H1 (cell line): ENCODE measurements around the gene DDX41. TPM values are rescaled to one million over a fixed set of nuclear protein-coding genes. Genes with fewer than 3 reads are reported as not detected.

ENCODE experiments used
- CTCF ChIA-PET: fragments of 300-600 bp; sonication (Branson Sonifier 250); formaldehyde crosslinking; loops from one replicate; lab custom pipeline; 2021; ENCODE audit not compliant: partially characterized antibody; lab: Charles Lee
- POLR2A ChIA-PET: fragments of 300-600 bp; sonication (Branson Sonifier 250); formaldehyde crosslinking; loops from one replicate; lab custom pipeline; 2021; ENCODE audit warnings: inconsistent platforms; ENCODE audit not compliant: partially characterized antibody; lab: Charles Lee
- DNase-seq, 2 experiments: peaks; one replicate each; pipeline versions ENCODE4 v3.0.0 to v3.0.0-alpha.2; 2010 to 2022; ENCODE audit warnings: low spot score in 2 of 2, low read depth in 1 of 2, mixed read lengths in 1 of 2
- FAIRE-seq: peaks from 2 replicates; lab custom pipeline; 2011; peaks lifted over from hg19 to GRCh38; lab: Jason Lieb, UNC
- H2AFZ ChIP-seq: 2 replicates; pipeline ENCODE4 v1.8.1; 2012; ENCODE audit warnings: low read length, inconsistent platforms
- H2AK5ac ChIP-seq: 2 replicates; pipeline ENCODE4 v1.6.1; 2013; ENCODE audit warnings: low read depth, low read length
- H2BK120ac ChIP-seq: replicated peaks from 2 replicates; pipeline ENCODE3; 2013; ENCODE audit warnings: low read depth, low read length, inconsistent platforms
- H2BK12ac ChIP-seq: 2 replicates; pipeline ENCODE4 v1.6.1; 2013; ENCODE audit warnings: low read depth, low read length
- H2BK15ac ChIP-seq: 2 replicates; pipeline ENCODE4 v1.6.1; 2013; ENCODE audit warnings: low read length
- H2BK20ac ChIP-seq: 2 replicates; pipeline ENCODE4 v1.6.1; 2013; ENCODE audit warnings: low read length
- H2BK5ac ChIP-seq: 2 replicates; pipeline ENCODE4 v1.6.1; 2013; ENCODE audit warnings: low read depth, low read length
- H3K14ac ChIP-seq: 2 replicates; pipeline ENCODE4 v1.6.1; 2013; ENCODE audit warnings: inconsistent platforms; ENCODE audit not compliant: insufficient read length
- H3K18ac ChIP-seq: 2 replicates; pipeline ENCODE4 v1.6.1; 2013; ENCODE audit warnings: low read length; ENCODE audit errors: extremely low read depth
- H3K23ac ChIP-seq: 2 replicates; pipeline ENCODE4 v1.6.1; 2013; ENCODE audit warnings: inconsistent platforms; ENCODE audit not compliant: insufficient read length
- H3K23me2 ChIP-seq: 2 replicates; pipeline ENCODE4 v1.6.1; 2013; ENCODE audit warnings: low read depth, low read length
- H3K27ac ChIP-seq: 2 replicates; pipeline ENCODE4 v1.6.1; 2011; ENCODE audit warnings: low read depth, low read length, inconsistent platforms
- H3K27me3 ChIP-seq, 4 experiments: replicated peaks in 1 of 4; 1 replicate in 1 of 4; 2 replicates in 3 of 4; pipeline versions ENCODE4 v1.6.1 to v1.8.1; 2011 to 2013; ENCODE audit warnings: low read length in 3 of 4, mild to moderate bottlenecking in 3 of 4, inconsistent platforms in 2 of 4, mixed read lengths in 2 of 4, moderate library complexity in 1 of 4; ENCODE audit not compliant: control insufficient read depth in 3 of 4, insufficient read depth in 3 of 4; ENCODE audit errors: extremely low read depth in 1 of 4
- H3K36me3 ChIP-seq, 4 experiments: 2 replicates each; pipeline versions ENCODE4 v1.6.1 to v1.8.1; 2011 to 2013; ENCODE audit warnings: mild to moderate bottlenecking in 4 of 4, low read length in 3 of 4, moderate library complexity in 2 of 4, control low read depth in 1 of 4, inconsistent platforms in 1 of 4; ENCODE audit not compliant: insufficient read depth in 4 of 4, control insufficient read depth in 2 of 4
- H3K4ac ChIP-seq: replicated peaks from 2 replicates; pipeline ENCODE3; 2013; ENCODE audit warnings: low read length, low read depth, mixed read lengths, inconsistent platforms; ENCODE audit not compliant: insufficient read length
- H3K4me1 ChIP-seq, 4 experiments: replicated peaks in 1 of 4; 1 replicate in 1 of 4; 2 replicates in 3 of 4; pipeline versions ENCODE4 v1.6.1 to v1.8.1; 2011 to 2013; ENCODE audit warnings: low read length in 3 of 4, inconsistent platforms in 2 of 4, mixed read lengths in 1 of 4; ENCODE audit not compliant: insufficient read depth in 4 of 4, control insufficient read depth in 3 of 4
- H3K4me2 ChIP-seq, 2 experiments: 2 replicates each; pipeline versions ENCODE4 v1.6.1 to v1.8.1; 2011 to 2013; ENCODE audit warnings: low read depth in 2 of 2, low read length in 2 of 2, control low read depth in 1 of 2, inconsistent platforms in 1 of 2, mild to moderate bottlenecking in 1 of 2; ENCODE audit not compliant: insufficient read depth in 1 of 2
- H3K4me3 ChIP-seq, 4 experiments: fragments of 200-600, 300-600 bp in 1 of 4; sonication (generic), shearing (Covaris generic), sonication (Bioruptor Twin) in 1 of 4; 2 replicates each; pipeline versions ENCODE4 v1.5.1 to v1.8.1; 2011 to 2016; ENCODE audit warnings: low read length in 4 of 4, low read depth in 3 of 4, control low read depth in 2 of 4, inconsistent platforms in 2 of 4, mild to moderate bottlenecking in 2 of 4, mixed read lengths in 1 of 4, moderate library complexity in 1 of 4; ENCODE audit not compliant: insufficient read depth in 2 of 4; ENCODE audit errors: extremely low read depth in 1 of 4
- H3K56ac ChIP-seq: replicated peaks from 2 replicates; pipeline ENCODE3; 2013; ENCODE audit warnings: low read depth, mild to moderate bottlenecking, mixed read lengths, low read length, inconsistent platforms; ENCODE audit not compliant: insufficient read length
- H3K79me1 ChIP-seq: 2 replicates; pipeline ENCODE4 v1.6.1; 2013; ENCODE audit warnings: low read depth, low read length, control low read depth
- H3K79me2 ChIP-seq, 2 experiments: 2 replicates each; pipeline versions ENCODE4 v1.6.1 to v1.8.1; 2012 to 2013; ENCODE audit warnings: low read length in 2 of 2, mild to moderate bottlenecking in 2 of 2, inconsistent platforms in 1 of 2; ENCODE audit not compliant: insufficient read depth in 2 of 2, control insufficient read depth in 1 of 2
- H3K9ac ChIP-seq, 4 experiments: replicated peaks in 1 of 4; 1 replicate in 1 of 4; 2 replicates in 3 of 4; pipeline versions ENCODE4 v1.6.1 to v1.8.1; 2011 to 2013; ENCODE audit warnings: low read depth in 3 of 4, low read length in 3 of 4, control low read depth in 2 of 4, mild to moderate bottlenecking in 2 of 4, moderate library complexity in 2 of 4, inconsistent platforms in 1 of 4; ENCODE audit errors: extremely low read depth in 1 of 4
- H3K9me3 ChIP-seq, 2 experiments: 2 replicates each; pipeline versions ENCODE4 v1.6.1 to v1.8.1; 2012 to 2013; ENCODE audit warnings: mild to moderate bottlenecking in 2 of 2, moderate library complexity in 2 of 2, control low read depth in 1 of 2, inconsistent platforms in 1 of 2, low read depth in 1 of 2, low read length in 1 of 2, mixed read lengths in 1 of 2; ENCODE audit not compliant: insufficient read depth in 2 of 2
- H4K20me1 ChIP-seq, 2 experiments: replicated peaks in 1 of 2; 2 replicates each; pipeline versions ENCODE3 to v1.8.1; 2011 to 2013; ENCODE audit warnings: inconsistent platforms in 2 of 2, low read length in 2 of 2, mild to moderate bottlenecking in 1 of 2; ENCODE audit not compliant: insufficient read depth in 2 of 2, control insufficient read depth in 1 of 2
- H4K5ac ChIP-seq: 2 replicates; pipeline ENCODE4 v1.6.1; 2013; ENCODE audit warnings: low read length, low read depth, mixed read lengths, inconsistent platforms; ENCODE audit not compliant: insufficient read length
- H4K8ac ChIP-seq: 2 replicates; pipeline ENCODE4 v1.8.0; 2013; ENCODE audit warnings: mild to moderate bottlenecking, moderate library complexity, low read length, inconsistent platforms; ENCODE audit not compliant: insufficient read depth; ENCODE audit errors: extremely low read depth
- H4K91ac ChIP-seq: replicated peaks from 2 replicates; pipeline ENCODE3; 2013; ENCODE audit warnings: low read length, mixed read lengths, inconsistent platforms; ENCODE audit not compliant: insufficient read length
- WGBS, 2 experiments: shearing (Covaris generic) in 1 of 2; methylation state at CpG; one replicate each; pipeline versions ENCODE4 v1.1.6 to v1.1.7; 2013 to 2015; ENCODE audit warnings: low lambda C conversion rate in 2 of 2, mixed read lengths in 2 of 2, inconsistent platforms in 1 of 2, low coverage in 1 of 2, missing lambda C conversion rate in 1 of 2; ENCODE audit not compliant: insufficient replicate concordance in 2 of 2, insufficient coverage in 1 of 2, insufficient read length in 1 of 2; ENCODE audit errors: extremely low coverage in 1 of 2, missing lambda C conversion rate in 1 of 2; 5-methylcytosine and 5-hydroxymethylcytosine counted together
- polyA plus RNA-seq, 7 experiments: library from polyadenylated mRNA; depleted of rRNA in 3 of 7; stranded (reverse) in 5 of 7; unstranded in 2 of 7; fragments of >200 nt in 5 of 7; fragments of 200-250 nt in 2 of 7; gene quantifications; 1 replicate in 5 of 7; 2 replicates in 1 of 7; 4 replicates in 1 of 7; pipeline versions ENCODE4 v1.2.1 to v1.2.3, GENCODE V29; 2011 to 2013; ENCODE audit warnings: missing spikeins in 2 of 7, mixed read lengths in 2 of 7
- total RNA-seq: library from RNA; stranded (reverse); fragmentation: NEBNext Ultra II Directional; extraction: Animal tissue kit (Norgen Biotek cat#: 25700); gene quantifications from 2 replicates; pipeline ENCODE4 v1.2.1, GENCODE V29; 2021

The DDX41 gene
- total and polyA plus RNA-seq, 2 of the 8 experiments (the other 6 are each of a cell fraction or from before 2014, with no cell fraction given): 102 to 135 TPM

DNA sequence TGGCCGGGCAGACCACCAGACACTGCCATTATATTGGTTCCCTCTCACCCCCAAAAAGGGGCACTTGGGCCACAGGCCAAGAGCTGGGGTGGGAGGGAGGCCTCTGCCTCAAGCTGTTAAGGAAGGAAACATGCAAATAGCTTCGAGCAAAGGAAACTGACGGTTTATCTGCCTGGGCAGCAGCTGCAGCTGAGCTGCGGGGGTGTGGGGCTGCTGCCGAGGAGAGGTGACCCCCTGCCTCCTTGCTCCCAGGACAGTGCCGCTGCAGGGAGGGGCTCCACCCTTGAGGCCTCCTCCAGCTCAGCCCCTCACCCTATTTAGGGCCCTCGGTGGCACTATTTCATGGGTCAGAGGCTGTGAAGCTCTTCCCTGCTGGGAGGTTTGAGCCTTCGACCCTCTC, 7.9 kb downstream of the DDX41 start:
- ChIA-PET CTCF (interaction anchor here (0.6 to 20.8 kb wide), 7 partner anchors 9 to 742 kb away, joined by 3 to 306 read pairs (median 3); partner anchors contain the start of gene PDLIM7), POLR2A (interaction anchor here (1.5 to 65.5 kb wide), 5 partner anchors 8 to 44 kb away, joined by 3 to 3349 read pairs (median 10); partner anchors contain the start of genes DBN1, DDX41, FAM193B and PDLIM7)
- peaks cover 14 to 39% (median 31%) of the 10 kb centered on the region in 4 experiments for H3K36me3 ChIP-seq
- peak overlapping the region; percentile 89; the same call in 1 of the 2 replicates for H4K8ac ChIP-seq
- no peak overlapping the region; the same call in 1 of the 2 replicates for H2BK12ac ChIP-seq
- no peak overlapping the region for H3K23ac ChIP-seq
- no peak overlapping the region for H2BK20ac ChIP-seq
- FAIRE-seq: no peak
- H3K4me1 ChIP-seq: peaks cover 0 to 12% (median 9%) of the 10 kb centered on the region in 4 experiments; a peak in 5 of 7 replicates
- H4K20me1 ChIP-seq: peaks cover 0 to 17% of the 10 kb centered on the region in 2 experiments
- H3K4me3 ChIP-seq: no peak overlapping the region
- no peak overlapping the region for H2BK120ac ChIP-seq
- H2BK15ac ChIP-seq: 0 out of 2 replicates have a peak overlapping the region, but pooled peaks have one; percentile 29
- 92% methylated on average over 8 of the region's 8 CpGs; no CpG with 5 or more reads in 1 of the 2 experiments for WGBS, 2 experiments
- H2AK5ac ChIP-seq: no peak overlapping the region
- H3K56ac ChIP-seq: no peak overlapping the region
- H3K4ac ChIP-seq: no peak overlapping the region
- no peaks in the 10 kb centered on the region for H3K79me2 ChIP-seq
- no peak overlapping the region for H3K9ac ChIP-seq
- H3K4me2 ChIP-seq: no peak overlapping the region
- H3K14ac ChIP-seq: no peak overlapping the region
- H2BK5ac ChIP-seq: peak overlapping the region; percentile 71
- H3K79me1 ChIP-seq: no peaks in the 10 kb centered on the region
- no peaks in the 10 kb centered on the region for H3K23me2 ChIP-seq
- no peak overlapping the region for H2AFZ ChIP-seq
- H4K91ac ChIP-seq: no peak overlapping the region
- H3K18ac ChIP-seq: no peak overlapping the region
- no peaks in the 10 kb centered on the region for H3K9me3 ChIP-seq
- no peaks in the 10 kb centered on the region for H3K27me3 ChIP-seq
- no peak overlapping the region for H3K27ac ChIP-seq
- no peak overlapping the region for H4K5ac ChIP-seq
- no peak for DNase-seq
